Myocyte (in vitro differentiated cells): ENCODE measurements around the gene MDFIC. TPM values are rescaled to one million over a fixed set of nuclear protein-coding genes. Genes with fewer than 3 reads are reported as not detected.

ENCODE experiments used
- DNase-seq: peaks from one replicate; pipeline ENCODE4 v3.0.0-alpha.2; 2012; ENCODE audit warnings: low read depth
- total RNA-seq: library from RNA; depleted of rRNA; stranded (reverse); fragments of >200 nt; gene quantifications from 2 replicates; pipeline ENCODE4 v1.2.3, GENCODE V29; 2014

MDFIC gene
- total RNA-seq, 1 donor from 2014 or later: 87.9 TPM

DNA sequence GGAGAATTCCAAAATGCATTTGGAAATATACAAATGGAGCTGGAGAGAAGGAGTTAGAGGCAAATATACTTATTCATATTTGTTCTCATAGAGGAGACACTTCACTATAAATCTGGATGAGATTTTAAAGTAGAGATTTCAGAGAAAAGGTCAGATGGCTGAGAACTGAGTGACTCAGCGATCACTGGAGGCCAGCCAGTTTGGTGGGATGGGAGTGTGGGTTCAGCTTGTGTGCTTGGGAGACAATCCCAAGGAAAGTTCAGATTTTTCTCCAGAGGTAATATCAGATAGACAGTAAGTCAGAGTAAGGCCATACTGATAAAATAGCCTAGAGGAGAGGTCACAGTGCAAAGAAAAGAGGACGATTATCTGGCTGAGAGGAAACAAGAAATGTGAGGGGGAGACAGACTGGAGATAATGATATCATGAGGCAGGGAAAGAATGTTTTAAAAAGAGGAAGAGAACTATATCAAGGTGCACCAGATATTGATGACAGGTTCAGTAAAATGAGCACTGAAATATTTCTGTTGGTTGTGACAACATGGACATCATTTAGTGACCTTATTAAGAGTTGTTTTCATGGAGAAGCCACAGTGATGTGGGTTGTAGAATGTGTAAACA, 67.0 kb downstream of the MDFIC start:
- DNase-seq: peak; percentile 79

DNA sequence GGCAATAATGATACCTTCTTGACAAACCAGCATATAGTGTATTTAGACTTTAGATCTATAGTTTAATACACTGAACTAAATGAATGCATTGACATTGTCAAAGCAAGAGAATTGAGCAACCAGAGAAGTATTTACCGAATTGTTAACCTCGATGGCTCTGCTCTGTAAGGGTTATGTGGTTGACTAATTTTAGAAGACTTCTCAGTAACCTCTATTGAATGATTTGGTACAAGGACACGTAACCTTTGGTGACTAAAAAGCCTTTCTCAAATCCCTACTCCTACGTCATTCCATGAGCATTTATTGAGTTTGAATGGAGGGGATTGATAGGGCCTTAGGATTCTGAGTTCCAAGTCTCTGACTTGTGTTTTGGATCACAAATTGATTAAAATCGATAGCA, 67.6 kb downstream of the MDFIC start:
- DNase-seq: peak; percentile 28

DNA sequence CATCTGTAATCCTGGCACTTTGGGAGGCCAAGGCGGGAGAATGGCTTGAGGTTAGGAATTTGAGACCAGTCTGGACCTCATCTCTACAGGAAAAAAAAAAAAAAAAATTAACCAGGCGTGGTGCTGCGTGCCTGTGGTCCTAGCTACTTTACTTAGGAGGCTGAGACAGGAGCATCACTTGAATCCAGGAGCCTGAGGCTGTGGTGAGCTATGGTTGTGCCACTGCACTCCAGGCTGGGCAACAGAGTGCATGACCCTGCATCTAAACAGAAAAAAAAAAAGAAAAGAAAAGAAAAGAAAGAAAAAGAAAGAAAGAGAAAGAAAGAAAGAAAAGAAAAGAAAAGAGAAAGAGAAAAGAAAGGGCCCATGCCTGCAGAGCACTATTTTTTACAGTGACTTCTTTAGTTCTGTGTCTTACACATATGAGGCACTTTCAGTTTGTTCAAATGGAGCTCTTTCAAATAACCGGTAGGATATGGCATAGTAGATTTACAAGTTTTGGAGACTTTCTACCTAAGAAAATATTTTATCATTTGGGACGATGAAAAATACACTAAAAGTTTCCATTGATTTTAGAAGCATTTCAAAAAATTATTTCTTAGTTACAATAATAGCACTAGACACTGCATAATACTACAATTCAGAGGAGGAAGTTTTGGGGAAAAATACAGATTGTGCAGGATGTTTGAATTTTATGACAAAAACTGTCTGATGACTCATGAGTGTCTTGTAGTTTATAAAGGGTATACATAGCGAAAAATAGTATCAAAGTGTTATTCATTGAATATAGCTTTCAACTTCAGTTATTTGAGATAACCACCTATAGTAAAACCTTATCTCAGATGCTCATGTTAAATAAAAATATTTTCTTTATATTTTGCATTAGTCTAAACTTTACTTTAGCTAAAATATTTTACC, 75.9 kb downstream of the MDFIC start:
- no peak for DNase-seq

DNA sequence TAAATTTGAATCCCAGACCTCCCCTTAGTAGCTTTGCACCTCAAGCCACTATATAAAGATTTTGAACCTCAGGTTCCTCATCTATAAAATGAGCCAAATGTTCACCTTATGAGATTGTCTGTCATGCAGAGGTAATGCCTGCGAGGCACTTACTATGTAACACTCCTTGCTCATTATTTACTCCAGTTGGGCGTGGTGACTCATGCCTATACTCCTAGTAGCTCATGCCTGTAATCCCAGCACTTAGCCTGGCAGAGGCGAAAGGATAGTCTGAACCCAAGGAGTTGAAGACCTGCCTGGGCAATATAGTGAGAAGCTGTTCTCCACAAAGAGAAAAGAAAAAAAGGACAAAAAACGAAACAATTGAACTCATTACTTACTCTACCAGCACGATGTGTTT, 82.2 kb downstream of the MDFIC start:
- no peak for DNase-seq

DNA sequence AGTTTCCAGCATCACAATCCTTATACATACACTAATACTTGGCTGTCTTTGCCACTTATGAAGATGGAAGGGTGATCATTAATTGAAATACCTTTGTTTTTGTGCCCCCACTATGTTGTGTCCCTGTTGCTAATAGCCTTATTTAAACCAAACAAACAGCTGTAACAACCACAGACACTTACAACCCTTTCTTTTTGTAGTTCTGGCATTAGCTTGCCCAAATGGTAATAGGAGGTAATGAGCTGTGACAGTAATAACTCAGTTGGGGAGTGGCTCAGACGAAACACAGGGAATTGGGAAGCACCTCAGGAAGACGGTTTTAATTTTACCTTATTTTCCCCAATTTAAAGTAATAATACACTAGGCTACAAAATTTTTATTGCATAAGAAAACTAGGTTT, 83.4 kb downstream of the MDFIC start:
- DNase-seq: peak; percentile 57

DNA sequence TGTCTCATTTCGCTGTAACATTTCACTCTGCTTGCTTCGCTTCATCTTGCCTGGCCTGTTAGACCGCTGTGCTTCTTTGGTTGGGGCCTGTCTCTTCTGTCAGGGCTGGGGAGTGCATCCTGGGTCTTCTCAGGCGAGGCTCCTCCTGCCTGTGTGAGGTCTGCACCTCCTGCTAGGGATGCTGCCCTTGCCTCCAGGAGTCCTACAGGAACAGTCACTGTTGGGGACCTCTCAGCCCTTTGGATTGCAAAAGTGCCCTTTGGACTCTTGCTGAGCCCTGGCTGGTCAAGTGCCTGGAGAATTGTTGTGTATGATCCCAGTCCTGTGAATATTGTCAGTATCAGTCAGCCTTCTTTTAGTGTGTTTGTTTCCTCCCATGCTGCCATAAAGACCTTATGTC, 84.1 kb downstream of the MDFIC start:
- DNase-seq: no peak

DNA sequence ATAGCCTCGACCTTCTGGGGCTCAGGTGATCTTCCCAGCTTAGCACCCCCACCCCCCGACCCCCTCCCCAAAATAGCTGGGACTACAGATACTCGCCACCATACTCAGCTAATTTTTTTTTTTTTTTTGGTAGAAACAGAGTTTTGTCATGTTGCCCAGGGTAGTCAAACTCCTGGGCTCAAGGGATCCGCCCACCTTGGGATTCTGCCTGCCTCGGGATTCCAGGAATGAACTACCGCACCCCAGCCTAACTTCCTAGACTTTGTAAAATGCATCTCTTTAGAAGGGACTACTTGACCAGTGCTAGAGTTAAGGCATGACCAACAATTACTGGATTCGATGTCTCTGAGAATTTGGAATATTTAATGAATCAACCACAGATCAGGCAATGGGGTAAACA, 85.9 kb downstream of the MDFIC start:
- no peak for DNase-seq

DNA sequence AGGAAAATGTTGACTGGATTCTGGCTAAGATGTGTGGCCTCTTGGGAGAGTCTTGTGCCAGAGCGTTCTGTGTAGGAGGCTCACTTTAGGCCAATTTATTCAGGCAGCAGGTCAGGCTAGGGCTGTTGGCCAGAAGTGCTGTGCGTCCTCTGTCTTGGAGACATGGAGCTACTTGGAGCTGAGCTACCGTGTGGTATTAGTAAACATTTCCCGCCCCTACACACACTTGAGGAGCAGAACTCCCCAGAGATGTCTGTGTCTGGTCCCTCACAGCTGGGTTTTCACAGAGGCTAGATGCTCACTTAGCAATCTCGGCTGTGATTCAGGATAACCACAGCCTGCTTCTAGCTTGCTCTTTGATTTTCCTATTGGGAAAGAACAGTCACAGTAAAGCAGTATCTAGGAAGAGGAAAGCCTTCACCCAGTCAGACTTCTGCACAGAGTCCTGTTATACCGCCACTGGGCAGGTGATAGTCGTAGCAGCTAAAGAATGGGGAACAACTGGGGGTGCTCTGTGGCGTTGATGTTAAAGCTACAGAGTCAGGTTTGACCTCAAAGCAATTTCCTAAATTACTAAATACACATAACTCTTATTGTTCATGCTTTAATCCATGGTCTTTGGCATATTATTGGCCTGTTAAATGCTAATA, 86.7 kb downstream of the MDFIC start:
- DNase-seq: peak; percentile 71

DNA sequence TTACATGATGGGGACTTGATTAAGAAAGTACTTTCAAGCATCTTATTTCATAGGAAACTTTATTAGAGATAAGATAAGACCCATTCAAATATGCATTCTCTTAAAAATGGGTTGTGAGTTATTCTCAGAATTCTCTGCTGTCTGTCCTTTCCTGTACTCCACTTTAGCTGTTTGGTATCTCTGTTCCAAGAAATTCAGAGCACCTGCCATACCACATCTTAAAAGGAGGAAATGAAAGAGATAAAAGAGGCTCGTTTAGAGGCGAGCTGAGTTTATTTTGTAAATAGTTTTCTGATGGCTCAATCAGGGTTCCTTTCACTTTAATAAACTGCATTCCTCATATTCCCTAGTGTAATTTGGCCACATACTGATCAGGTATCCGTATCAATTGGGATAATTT, 87.2 kb downstream of the MDFIC start:
- no peak for DNase-seq

DNA sequence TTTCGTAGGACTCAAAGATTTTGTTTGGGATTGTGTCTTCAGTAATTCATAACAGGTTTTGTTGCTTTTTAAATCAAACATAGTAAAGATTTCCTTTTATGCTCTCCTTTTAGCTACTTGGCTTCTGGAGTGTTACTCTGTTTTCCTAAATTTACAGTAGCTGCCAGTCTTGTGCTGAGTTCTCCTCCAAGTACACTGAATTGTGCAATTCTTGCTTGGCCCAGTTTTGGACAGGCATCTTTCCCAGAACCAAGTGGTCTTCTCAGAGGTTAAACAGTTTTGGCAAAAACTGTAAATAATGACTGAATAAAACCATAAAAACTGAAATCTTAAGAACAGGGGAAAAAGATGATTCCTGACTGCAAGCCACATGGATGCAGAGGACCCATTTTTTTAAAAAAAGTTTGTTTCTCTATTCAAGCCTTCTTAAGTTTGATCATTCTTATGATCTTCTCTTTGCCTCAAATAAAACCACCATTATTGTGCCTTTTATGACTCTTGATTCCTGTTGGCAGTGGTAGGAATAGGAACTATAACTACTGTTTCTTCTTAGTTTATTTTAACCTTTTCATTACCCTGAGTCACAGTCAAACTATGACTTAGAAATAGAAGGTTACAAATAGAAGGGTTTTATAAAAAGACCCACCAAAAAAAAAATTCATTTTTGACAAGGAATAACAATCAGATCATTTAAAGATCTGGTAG, 88.0 kb downstream of the MDFIC start:
- DNase-seq: peak; percentile 43

DNA sequence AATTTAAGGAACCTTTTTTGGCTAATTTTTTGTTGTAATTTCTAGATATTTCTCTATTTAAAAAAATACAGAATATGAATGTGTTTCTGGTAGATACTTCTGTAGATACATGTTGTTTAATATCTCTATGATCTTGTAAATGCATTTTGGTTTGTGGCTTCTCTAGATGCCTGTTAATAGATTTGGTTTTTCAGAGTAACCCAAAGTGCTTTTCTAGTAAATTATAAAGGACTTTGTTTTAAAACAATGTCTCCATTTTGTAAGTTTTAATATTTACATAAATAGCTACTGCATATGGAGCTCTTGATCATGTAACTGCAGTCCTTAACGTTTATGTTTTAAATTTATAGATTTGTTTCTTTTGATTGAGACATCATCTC, 88.5 kb downstream of the MDFIC start:
- no peak for DNase-seq

DNA sequence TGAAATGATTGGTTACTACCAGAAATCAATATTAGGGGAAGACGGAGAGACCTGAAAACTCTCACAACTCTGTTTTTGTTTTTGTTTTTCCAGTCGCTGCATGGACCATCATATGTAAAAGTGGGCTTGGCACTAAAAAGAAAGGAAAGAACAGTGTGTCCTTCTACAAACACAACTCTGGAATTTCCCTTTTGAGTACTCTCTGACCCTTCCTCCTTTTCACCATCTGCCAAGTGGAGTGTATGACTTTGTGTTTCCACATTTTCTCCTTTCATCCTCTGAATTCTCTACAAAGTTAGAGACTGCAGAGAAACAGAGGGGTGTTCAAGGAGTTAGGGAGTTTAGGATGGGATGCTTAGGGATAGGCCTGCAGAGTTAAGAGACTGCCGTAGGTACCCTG, 92.0 kb downstream of the MDFIC start:
- no peak for DNase-seq

DNA sequence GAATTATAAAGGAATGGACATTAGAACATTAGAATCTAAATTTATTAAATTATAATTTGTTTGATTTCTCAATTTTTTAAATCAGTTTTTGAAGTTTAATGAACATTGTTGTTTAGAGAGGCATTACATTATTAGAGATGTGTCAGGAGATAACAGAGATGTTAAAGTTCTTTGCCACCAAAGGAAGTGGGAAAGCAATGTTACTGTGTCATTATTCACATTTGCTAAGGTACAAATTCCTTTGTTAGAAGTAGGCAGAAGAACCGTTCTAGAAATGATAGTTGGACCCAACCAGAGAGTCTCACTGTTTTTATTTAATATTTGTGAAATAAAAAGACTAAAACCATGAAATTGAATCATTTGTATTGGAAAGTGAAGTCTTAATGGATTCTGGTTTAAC, 92.9 kb downstream of the MDFIC start:
- DNase-seq: no peak

DNA sequence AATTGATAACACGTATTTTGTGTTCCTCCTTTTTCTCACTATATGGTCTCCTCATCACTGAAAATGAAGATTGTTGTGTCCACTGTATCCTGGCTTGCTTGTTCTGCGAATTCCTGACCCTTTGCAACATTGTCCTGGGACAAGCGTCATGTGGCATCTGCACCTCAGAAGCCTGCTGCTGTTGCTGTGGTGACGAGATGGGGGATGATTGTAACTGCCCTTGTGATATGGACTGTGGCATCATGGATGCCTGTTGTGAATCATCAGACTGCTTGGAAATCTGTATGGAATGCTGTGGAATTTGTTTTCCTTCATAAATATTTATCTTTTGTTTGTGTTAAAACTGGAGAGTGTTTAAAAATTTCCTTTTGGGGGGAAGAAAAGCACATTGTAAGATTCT, 93.7 kb downstream of the MDFIC start:
- DNase-seq: peak; percentile 41

DNA sequence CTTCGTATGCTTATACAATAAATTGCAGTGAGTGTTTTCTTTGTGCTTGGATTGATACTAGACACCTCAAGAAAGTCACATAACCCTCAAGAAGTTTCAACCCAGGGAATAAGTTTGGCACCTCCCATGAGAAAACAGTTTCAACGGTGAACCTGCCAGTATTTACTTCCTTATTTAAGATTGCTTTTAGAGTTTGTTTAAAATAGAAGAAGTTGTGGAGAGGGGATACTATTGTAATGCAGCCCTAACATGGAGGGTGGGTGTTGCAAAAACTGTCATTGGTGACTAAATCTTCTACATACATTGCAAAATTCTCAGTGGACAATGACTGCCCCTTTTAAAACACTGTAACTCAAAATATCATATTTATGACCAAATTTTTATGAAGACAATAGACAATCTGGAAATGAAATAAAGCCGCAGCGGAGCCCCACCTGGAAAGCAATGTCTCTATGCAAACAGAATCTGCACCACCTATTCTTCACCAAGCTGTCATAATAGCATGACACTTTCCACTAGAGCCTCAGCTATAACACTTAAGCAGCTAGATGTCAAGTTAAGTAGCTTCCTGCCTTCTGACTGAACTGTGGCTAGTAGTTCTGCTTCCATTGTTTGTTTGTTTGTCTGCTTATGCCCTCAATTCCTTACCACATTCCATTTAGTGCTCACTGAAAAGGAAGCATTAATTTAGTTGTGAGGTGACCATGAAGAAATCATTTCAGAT, 98.2 kb downstream of the MDFIC start:
- no peak for DNase-seq

DNA sequence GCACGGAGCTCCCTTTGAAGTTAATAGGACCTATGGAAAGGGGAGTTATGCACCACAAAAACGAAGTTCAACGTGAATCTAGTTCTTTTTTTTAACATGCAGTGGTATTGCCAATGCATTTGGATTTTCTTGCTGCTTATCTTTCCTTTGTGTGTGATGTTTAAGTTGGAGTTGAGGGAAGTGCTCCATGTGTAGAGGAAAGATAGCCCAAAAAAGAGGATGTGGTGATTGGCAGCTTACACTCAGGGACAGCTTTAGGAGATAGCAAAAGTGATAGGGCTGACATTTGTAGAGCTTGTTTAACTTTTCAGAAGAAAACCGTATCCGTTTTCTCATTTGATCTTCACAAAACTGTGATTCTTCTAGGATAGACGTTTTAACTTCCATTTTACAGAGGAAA, 101.3 kb downstream of the MDFIC start:
- no peak for DNase-seq

DNA sequence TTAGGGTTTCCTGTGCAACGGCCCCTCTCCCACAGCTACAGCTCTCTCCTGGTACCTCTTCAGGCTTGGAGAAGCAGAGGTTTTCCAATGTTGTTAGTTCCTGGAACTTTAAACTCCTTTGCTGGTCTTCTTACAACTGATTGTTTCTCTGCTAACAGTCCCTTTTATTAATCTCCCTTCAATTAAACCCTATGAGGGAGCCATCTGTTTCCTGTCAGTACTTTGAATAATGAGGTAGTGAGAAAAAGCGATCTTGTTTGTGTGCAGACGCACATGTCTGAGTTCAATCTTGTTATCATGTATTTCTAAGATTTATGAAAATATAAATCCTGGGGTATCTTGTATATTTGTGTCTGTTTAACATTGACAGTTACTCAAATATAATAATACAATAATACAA, 102.4 kb downstream of the MDFIC start:
- no peak for DNase-seq

DNA sequence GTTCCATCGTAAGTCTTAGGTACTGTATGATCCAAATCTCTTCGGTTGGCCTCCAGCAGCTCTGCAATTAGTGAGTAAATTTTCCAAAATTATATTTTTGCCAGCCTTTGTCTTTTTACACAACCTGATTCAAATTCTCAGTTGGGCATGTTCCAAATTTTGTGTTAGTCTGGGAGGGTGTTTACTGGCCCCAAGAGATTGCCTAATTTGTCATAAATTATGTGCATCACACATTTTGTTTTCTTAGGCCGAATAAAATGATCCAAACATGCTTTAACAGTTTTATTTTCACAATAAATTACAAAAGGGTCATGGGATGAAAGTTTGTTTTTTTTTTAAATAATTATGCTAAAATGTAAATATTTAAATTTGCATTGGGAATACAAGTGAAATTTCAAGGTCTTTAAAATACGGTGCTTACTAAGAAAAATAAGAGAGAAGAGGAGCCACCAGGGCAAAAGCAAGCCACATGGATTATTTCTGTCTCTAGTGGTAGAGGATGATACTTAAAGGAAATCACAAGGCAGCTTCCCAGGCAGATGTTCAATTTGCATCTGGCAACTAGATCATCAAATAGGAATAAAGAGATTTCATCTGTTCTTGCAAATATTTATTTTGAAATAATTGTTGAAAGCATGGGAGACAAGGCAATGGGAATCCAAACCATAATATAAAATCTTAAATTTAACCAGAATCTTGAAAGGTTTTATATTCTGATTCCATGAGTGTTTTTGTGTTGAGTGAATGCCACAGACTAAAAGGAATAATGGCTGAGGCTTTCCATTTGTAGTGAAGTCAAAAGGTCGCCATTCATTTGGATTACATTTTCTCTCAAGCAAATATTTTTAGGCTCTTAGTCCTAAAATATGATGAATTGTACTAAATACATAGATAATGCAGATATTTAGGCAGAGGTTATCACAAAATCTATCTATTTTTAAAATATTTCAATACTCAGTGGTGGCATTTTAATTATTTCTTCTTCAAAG, 111.1 kb downstream of the MDFIC start:
- DNase-seq: peak; percentile 22

DNA sequence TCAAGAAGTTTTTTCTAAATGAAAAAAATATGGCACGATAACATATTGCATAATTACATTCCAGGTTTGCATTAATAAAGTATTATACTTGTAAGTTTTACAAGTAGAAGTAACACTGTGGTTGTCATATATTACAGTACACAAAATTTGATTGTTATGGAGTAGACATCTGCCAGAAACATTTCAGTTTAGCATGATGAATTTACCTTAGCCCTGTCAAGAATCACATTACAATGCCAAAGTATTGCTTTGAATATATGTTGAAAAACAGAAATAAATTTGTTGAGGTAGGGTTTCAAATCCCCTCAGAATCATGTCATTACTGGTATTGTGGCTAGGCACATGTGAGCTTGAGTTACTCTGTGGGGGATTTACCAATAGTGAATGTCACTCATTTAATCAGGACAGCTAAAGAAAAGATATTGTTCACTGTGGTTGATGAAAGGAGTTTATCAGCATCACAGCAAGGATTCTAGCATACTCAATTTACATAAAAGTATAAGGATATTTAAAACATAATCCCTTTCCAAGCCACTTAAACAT, 112.1 kb downstream of the MDFIC start:
- DNase-seq: no peak

DNA sequence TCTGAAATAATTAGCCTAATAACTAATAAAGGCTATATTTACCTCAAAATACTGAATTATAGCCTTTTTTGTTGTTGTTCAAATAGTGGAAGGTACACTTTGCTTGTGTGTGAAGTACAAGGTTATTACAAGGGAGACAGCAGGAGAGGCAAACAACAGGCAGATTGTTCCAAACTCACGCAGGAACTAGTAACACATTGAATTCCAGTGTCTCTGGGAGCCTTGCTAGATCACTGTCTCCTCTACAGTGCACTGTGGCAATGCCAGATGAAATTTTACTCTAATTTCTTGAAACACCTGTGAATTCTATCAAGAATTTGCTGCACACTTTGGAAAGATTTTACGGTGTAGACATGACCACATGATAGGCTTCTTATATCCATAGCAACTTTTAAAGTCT, 112.6 kb downstream of the MDFIC start:
- DNase-seq: no peak
